ENCODE measurements around the gene ASCC1. TPM values are rescaled to one million over a fixed set of nuclear protein-coding genes. Genes with fewer than 3 reads are reported as not detected.

ASCC1 gene
- total and polyA plus RNA-seq, 2 of the 13 experiments (the other 11 are each of a cell fraction or from before 2014, with no cell fraction given): 21.6 to 30.1 TPM

DNA sequence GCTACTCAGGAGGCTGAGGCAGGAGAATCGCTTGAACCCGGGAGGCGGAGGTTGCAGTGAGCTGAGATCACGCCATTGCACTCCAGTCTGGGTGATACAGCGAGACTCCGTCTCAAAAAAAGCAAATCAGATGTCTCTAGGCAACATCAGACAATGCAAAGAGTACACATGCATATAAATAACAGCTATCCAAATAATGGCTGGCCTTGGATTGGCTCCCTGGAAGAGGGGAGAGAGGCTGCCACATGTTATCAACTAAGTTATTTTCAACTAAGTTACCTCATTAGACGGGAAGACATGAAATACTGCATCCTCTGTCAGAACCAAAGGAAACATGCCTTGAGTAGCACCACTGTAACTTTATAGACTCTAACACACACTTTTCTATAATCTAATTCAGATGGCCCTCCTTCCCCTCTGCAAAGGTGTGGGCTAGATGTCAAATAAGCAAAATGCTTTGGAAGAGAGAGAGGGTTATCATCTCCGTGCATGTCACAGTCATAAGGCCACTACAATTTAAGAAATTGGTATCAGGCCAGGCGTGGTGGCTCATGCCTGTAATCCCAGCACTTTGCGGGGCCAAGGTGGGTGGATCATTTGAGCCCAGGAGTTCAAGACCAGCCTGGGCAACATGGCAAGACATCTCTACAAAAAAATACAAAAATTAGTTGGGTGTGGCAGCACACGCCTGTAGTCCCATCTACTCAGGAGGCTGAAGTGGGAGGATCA is 105.2 kb downstream of the ASCC1 start:
- no peak overlapping the region for H3K27ac ChIP-seq (ENCODE audit: extremely low read length, insufficient read depth, low read length)
- H2AFZ ChIP-seq (ENCODE audit: low read length): no peak overlapping the region
- no peaks in the 10 kb centered on the region for H3K79me2 ChIP-seq (ENCODE audit: insufficient read depth, low read length)
- no peaks in the 10 kb centered on the region for H3K27me3 ChIP-seq (ENCODE audit: control insufficient read depth in 1 of 2, insufficient read depth in 2 of 2, low read length in 2 of 2)
- H3K9me3 ChIP-seq (ENCODE audit: low read length): no peaks in the 10 kb centered on the region
- ChIA-PET POLR2A (no interaction called here), CTCF (ENCODE audit: low intra/inter-chr PET ratio, low total read pairs) (no interaction called here)
- no peaks in the 10 kb centered on the region for H4K20me1 ChIP-seq (ENCODE audit: insufficient read depth, low read length)
- in situ Hi-C loops (cut with HindIII; ENCODE audit: extremely low pct_ligation_motif_present, low pct_unique_long_range_greater_than_20kb) (no loop called here), intact Hi-C loops (cut with micrococcal nuclease; ENCODE audit: unreplicated experiment) (no loop called here)
- no peak overlapping the region for H3K9ac ChIP-seq (ENCODE audit: insufficient read depth, low read depth, low read length)
- no peak for TF ChIP-seq ARNT (IDR thresholded peaks at IDR 0.05)
- TF ChIP-seq PHF8 (CRISPR knock-in tag; IDR thresholded peaks at IDR 0.05): no peak
- no peak for TF ChIP-seq SMYD3 (CRISPR knock-in tag; IDR thresholded peaks at IDR 0.05)
- TF ChIP-seq ZNF556 (CRISPR knock-in tag; IDR thresholded peaks at IDR 0.05; ENCODE audit: borderline replicate concordance): no peak
- TF ChIP-seq, protein P1, sequence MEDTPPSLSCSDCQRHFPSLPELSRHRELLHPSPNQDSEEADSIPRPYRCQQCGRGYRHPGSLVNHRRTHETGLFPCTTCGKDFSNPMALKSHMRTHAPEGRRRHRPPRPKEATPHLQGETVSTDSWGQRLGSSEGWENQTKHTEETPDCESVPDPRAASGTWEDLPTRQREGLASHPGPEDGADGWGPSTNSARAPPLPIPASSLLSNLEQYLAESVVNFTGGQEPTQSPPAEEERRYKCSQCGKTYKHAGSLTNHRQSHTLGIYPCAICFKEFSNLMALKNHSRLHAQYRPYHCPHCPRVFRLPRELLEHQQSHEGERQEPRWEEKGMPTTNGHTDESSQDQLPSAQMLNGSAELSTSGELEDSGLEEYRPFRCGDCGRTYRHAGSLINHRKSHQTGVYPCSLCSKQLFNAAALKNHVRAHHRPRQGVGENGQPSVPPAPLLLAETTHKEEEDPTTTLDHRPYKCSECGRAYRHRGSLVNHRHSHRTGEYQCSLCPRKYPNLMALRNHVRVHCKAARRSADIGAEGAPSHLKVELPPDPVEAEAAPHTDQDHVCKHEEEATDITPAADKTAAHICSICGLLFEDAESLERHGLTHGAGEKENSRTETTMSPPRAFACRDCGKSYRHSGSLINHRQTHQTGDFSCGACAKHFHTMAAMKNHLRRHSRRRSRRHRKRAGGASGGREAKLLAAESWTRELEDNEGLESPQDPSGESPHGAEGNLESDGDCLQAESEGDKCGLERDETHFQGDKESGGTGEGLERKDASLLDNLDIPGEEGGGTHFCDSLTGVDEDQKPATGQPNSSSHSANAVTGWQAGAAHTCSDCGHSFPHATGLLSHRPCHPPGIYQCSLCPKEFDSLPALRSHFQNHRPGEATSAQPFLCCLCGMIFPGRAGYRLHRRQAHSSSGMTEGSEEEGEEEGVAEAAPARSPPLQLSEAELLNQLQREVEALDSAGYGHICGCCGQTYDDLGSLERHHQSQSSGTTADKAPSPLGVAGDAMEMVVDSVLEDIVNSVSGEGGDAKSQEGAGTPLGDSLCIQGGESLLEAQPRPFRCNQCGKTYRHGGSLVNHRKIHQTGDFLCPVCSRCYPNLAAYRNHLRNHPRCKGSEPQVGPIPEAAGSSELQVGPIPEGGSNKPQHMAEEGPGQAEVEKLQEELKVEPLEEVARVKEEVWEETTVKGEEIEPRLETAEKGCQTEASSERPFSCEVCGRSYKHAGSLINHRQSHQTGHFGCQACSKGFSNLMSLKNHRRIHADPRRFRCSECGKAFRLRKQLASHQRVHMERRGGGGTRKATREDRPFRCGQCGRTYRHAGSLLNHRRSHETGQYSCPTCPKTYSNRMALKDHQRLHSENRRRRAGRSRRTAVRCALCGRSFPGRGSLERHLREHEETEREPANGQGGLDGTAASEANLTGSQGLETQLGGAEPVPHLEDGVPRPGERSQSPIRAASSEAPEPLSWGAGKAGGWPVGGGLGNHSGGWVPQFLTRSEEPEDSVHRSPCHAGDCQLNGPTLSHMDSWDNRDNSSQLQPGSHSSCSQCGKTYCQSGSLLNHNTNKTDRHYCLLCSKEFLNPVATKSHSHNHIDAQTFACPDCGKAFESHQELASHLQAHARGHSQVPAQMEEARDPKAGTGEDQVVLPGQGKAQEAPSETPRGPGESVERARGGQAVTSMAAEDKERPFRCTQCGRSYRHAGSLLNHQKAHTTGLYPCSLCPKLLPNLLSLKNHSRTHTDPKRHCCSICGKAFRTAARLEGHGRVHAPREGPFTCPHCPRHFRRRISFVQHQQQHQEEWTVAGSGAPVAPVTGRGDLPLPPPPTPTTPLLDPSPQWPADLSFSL (CRISPR knock-in tag; IDR thresholded peaks at IDR 0.05): no peak
- no peak for TF ChIP-seq ZFYVE20 (CRISPR knock-in tag; IDR thresholded peaks at IDR 0.05; ENCODE audit: borderline replicate concordance, low read depth)
- TF ChIP-seq, protein P2, sequence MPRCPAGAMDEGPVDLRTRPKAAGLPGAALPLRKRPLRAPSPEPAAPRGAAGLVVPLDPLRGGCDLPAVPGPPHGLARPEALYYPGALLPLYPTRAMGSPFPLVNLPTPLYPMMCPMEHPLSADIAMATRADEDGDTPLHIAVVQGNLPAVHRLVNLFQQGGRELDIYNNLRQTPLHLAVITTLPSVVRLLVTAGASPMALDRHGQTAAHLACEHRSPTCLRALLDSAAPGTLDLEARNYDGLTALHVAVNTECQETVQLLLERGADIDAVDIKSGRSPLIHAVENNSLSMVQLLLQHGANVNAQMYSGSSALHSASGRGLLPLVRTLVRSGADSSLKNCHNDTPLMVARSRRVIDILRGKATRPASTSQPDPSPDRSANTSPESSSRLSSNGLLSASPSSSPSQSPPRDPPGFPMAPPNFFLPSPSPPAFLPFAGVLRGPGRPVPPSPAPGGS (CRISPR knock-in tag; IDR thresholded peaks at IDR 0.05): no peak
- TF ChIP-seq RAD21 (CRISPR knock-in tag; IDR thresholded peaks at IDR 0.05): no peak
- H3K4me2 ChIP-seq (ENCODE audit: low read depth, low read length): no peak overlapping the region
- BruUV-seq (replicated peaks): no TSS peak
- no peaks in the 10 kb centered on the region; a peak in 1 of 5 replicates for H3K36me3 ChIP-seq (replicated peaks in 1 of 2; ENCODE audit: control insufficient read depth in 1 of 2, insufficient read depth in 2 of 2, low read length in 2 of 2)
- ATAC-seq (no peak), DNase-seq (ENCODE audit: low spot score) (no peak), FAIRE-seq (no peak)
- peaks cover 33% of the 10 kb centered on the region for H3K4me1 ChIP-seq (ENCODE audit: insufficient read depth, low read length)
- 100% methylated on average over 11 of the region's 11 CpGs for WGBS (ENCODE audit: low lambda C conversion rate)
- no peak overlapping the region for H3K4me3 ChIP-seq (replicated peaks in 1 of 3; ENCODE audit: insufficient read depth in 1 of 3, low read depth in 2 of 3, low read length in 3 of 3)

All from HepG2 (cell line).